Skin epidermis (tissue), 12 donors: ENCODE measurements around the gene ZNF586.
"Not testable (repeated sequence)": the region's sequence is repeated elsewhere in the genome, so short reads cannot be mapped to it uniquely, and the experiment has no call there.

Source experiments
- H3K27ac ChIP-seq, 21 experiments: fragments of 200-600 bp; sonication (generic) in 11 of 21; one replicate each; pipeline ENCODE4 v1.5.0; 2020; ENCODE audit warnings: mild to moderate bottlenecking in 3 of 21, inconsistent platforms in 2 of 21, moderate library complexity in 2 of 21
- H3K4me3 ChIP-seq, 7 experiments: fragments of 200-600 bp; sonication (generic) in 2 of 7; one replicate each; pipeline ENCODE4 v1.5.0; 2020; ENCODE audit warnings: inconsistent platforms in 2 of 7, mild to moderate bottlenecking in 2 of 7, moderate library complexity in 1 of 7

The ZNF586 gene

GRCh38 chr19:57819475-57820148 is 50.1 kb downstream of the ZNF586 start:
- peak overlapping the region; percentile 10 to 93 (median 83) for H3K27ac ChIP-seq

GRCh38 chr19:57820599-57820998 is 51.1 kb downstream of the ZNF586 start:
- Histone ChIP-seq H3K4me3 (peak overlapping the region; percentile 72 to 92 (median 80)), H3K27ac (peak overlapping the region in 5 of 21 experiments; percentile 78 to 92 (median 90))

More at GRCh38 chr19:57819475-57820148, 50.1 kb downstream of the ZNF586 start:
- peak overlapping the region; percentile 72 to 92 (median 80) for H3K4me3 ChIP-seq

- not testable (repeated sequence) for H3K27ac ChIP-seq
- peak overlapping the region in 1 of 7 experiments; percentile 80 for H3K4me3 ChIP-seq
Observed at GRCh38 chr19:57821095-57821494, 51.6 kb downstream of the ZNF586 start.

- not testable (repeated sequence) for H3K27ac ChIP-seq, H3K4me3 ChIP-seq
Observed at GRCh38 chr19:57821501-57821900, 52.0 kb downstream of the ZNF586 start.

GRCh38 chr19:57823155-57823554 is 53.7 kb downstream of the ZNF586 start:
- H3K27ac ChIP-seq, H3K4me3 ChIP-seq: not testable (repeated sequence)

- H3K4me3 ChIP-seq, H3K27ac ChIP-seq: not testable (repeated sequence)
Observed at GRCh38 chr19:57823608-57824007, 54.1 kb downstream of the ZNF586 start.

GRCh38 chr19:57825511-57825910 is 56.0 kb downstream of the ZNF586 start:
- Histone ChIP-seq H3K27ac (no peak overlapping the region), H3K4me3 (no peak overlapping the region)

- no peak overlapping the region for H3K4me3 ChIP-seq
- no peak overlapping the region for H3K27ac ChIP-seq
Observed at GRCh38 chr19:57829316-57829715, 59.8 kb downstream of the ZNF586 start.

- Histone ChIP-seq H3K27ac (peak within 1 kb of the TSS in 5 of 21 experiments; percentile 12 to 61 (median 40)), H3K4me3 (peak within 1 kb of the TSS in 6 of 7 experiments; percentile 19 to 45 (median 25))
Observed at GRCh38 chr19:57830071-57830602, 60.7 kb downstream of the ZNF586 start, which contains the start of gene ZNF587B. Gene ZNF587B, plus strand, starts transcription at chr19:57830299. Its CDS starts 230 bp downstream, at chr19:57830529.
